Calu3 (cell line): ENCODE results near the gene DMP1. TPM values are rescaled to one million over a fixed set of nuclear protein-coding genes. Genes with fewer than 3 reads are reported as not detected.

Source experiments
- BruUV-seq: library from RNA; stranded (reverse); fragments of 400-500 nt; replicated peaks from 2 replicates; lab custom pipeline; 2021; lab: Mats Ljungman, UMichigan
- CTCF ChIA-PET: fragments of 300-600 bp; sonication (Branson Sonifier 250); formaldehyde crosslinking; loops from one replicate; lab custom pipeline; 2022; ENCODE audit warnings: antibody characterized with exemption; lab: Charles Lee
- DNase-seq: peaks from one replicate; pipeline ENCODE4 v3.0.0; 2022
- H3K27ac Mint-ChIP-seq: one replicate; pipeline ENCODE4 v1.8.0; 2022; ENCODE audit warnings: mixed read lengths; ENCODE audit not compliant: unreplicated experiment
- H3K27me3 Mint-ChIP-seq: one replicate; pipeline ENCODE4 v1.8.0; 2022; ENCODE audit warnings: mixed read lengths; ENCODE audit not compliant: unreplicated experiment
- H3K36me3 Mint-ChIP-seq: one replicate; pipeline ENCODE4 v1.8.0; 2022; ENCODE audit warnings: mild to moderate bottlenecking, moderate library complexity, mixed read lengths; ENCODE audit not compliant: insufficient read depth, unreplicated experiment
- H3K4me1 Mint-ChIP-seq: one replicate; pipeline ENCODE4 v1.8.0; 2022; ENCODE audit warnings: mild to moderate bottlenecking, low read depth, mixed read lengths; ENCODE audit not compliant: unreplicated experiment
- H3K4me3 Mint-ChIP-seq: one replicate; pipeline ENCODE4 v1.8.0; 2022; ENCODE audit warnings: mild to moderate bottlenecking, low read depth, moderate library complexity, mixed read lengths; ENCODE audit not compliant: unreplicated experiment
- H3K9me3 Mint-ChIP-seq: one replicate; pipeline ENCODE4 v1.8.0; 2022; ENCODE audit warnings: low read depth, mixed read lengths; ENCODE audit not compliant: unreplicated experiment
- CTCF ChIP-seq: fragments of 200-600 bp; IDR thresholded peaks from one replicate; pipeline ENCODE4 v1.8.0; 2022; ENCODE audit warnings: antibody characterized with exemption; ENCODE audit not compliant: unreplicated experiment
- intact Hi-C: fragments of 100-400 bp; cut with micrococcal nuclease; formaldehyde crosslinking; loops from one replicate; pipeline ENCODE4 v1.10.0; 2022; ENCODE audit not compliant: unreplicated experiment
- total RNA-seq: library from RNA; stranded (reverse); gene quantifications from 2 replicates; pipeline ENCODE4 v1.2.3, GENCODE V29; 2022

DMP1 gene
- total RNA-seq, 1 experiment from 2014 or later, result not detected

GRCh38 chr4:87707279-87707918 is 57.3 kb downstream of the DMP1 start:
- Mint-ChIP-seq H3K27me3 (peaks cover 13% of the 10 kb centered on the region), H3K27ac (no peak overlapping the region), H3K4me1 (no peaks in the 10 kb centered on the region), H3K9me3 (peaks cover 2% of the 10 kb centered on the region), H3K4me3 (no peak overlapping the region), H3K36me3 (no peaks in the 10 kb centered on the region)
- CTCF ChIA-PET, result no interaction called here
- intact Hi-C loops, result no loop called here
- TF ChIP-seq CTCF, result no peak
- no peak for DNase-seq
- BruUV-seq, result no TSS peak

Other genes starting within 250 kb of the DMP1 start
- 15.7 and 16.8 TPM in 2 replicates for gene NUDT9, start 227.7 kb upstream of the DMP1 start, total RNA-seq
- gene SPARCL1, start 120.9 kb upstream of the DMP1 start, total RNA-seq, result not detected in 2 replicates
- gene DSPP, start 41.8 kb upstream of the DMP1 start, total RNA-seq, result not detected in 2 replicates
- not detected in 2 replicates for gene IBSP, start 149.3 kb downstream of the DMP1 start, total RNA-seq
- gene MEPE, start 182.7 kb downstream of the DMP1 start, total RNA-seq, result not detected in 2 replicates